Transverse colon (tissue), 4 donors: Measurements from ENCODE around the gene HPX. TPM values are rescaled to one million over a fixed set of nuclear protein-coding genes. Genes with fewer than 3 reads are reported as not detected.

Source experiments
- DNase-seq: peaks from one replicate; pipeline ENCODE4 v3.0.0-alpha.2; 2019
- H3K27ac ChIP-seq, 4 donors: fragments of 200-600 bp; sonication (generic); 2 replicates each; pipeline ENCODE4 v1.5.1; 2016 to 2018; ENCODE audit warnings: inconsistent platforms in 4 of 4
- H3K27me3 ChIP-seq: fragments of 200-600 bp; sonication (generic); 2 replicates; pipeline ENCODE4 v1.5.1; 2017; ENCODE audit warnings: inconsistent platforms
- H3K36me3 ChIP-seq, 4 donors: fragments of 200-600 bp; sonication (generic); 2 replicates each; pipeline ENCODE4 v1.5.1; 2017 to 2019; ENCODE audit warnings: inconsistent platforms in 4 of 4
- H3K4me1 ChIP-seq, 4 donors: fragments of 200-600 bp; sonication (generic); 2 replicates each; pipeline ENCODE4 v1.5.1; 2017 to 2020; ENCODE audit warnings: inconsistent platforms in 4 of 4
- H3K4me3 ChIP-seq, 4 donors: fragments of 200-600 bp; sonication (generic); 1 replicate in 1 of 4; 2 replicates in 3 of 4; pipeline versions ENCODE4 v1.5.1 to v1.6.1; 2017 to 2019; ENCODE audit warnings: inconsistent platforms in 4 of 4
- H3K9me3 ChIP-seq, 2 donors: fragments of 200-600 bp; sonication (generic); 2 replicates each; pipeline ENCODE4 v1.5.1; 2017 to 2019; ENCODE audit warnings: inconsistent platforms in 2 of 2
- CTCF ChIP-seq, 5 experiments: fragments of 200-600 bp in 3 of 5; fragments of 450-650 bp in 2 of 5; sonication (generic) in 3 of 5; IDR thresholded peaks; 1 replicate in 2 of 5; 2 replicates in 3 of 5; pipeline ENCODE4 v1.5.1; 2016 to 2017; ENCODE audit warnings: antibody characterized with exemption in 5 of 5, inconsistent platforms in 3 of 5, mild to moderate bottlenecking in 2 of 5, moderate library complexity in 1 of 5
- EP300 ChIP-seq: sonication (generic); formaldehyde crosslinking; IDR thresholded peaks from one replicate; pipeline ENCODE4 v1.6.1; 2017; ENCODE audit warnings: antibody characterized with exemption, low read depth
- POLR2A ChIP-seq: fragments of 450-650 bp; IDR thresholded peaks from one replicate; pipeline ENCODE4 v1.6.1; 2016; ENCODE audit warnings: antibody characterized with exemption, mild to moderate bottlenecking, moderate library complexity
- POLR2AphosphoS5 ChIP-seq, 3 donors: sonication (generic); formaldehyde crosslinking; IDR thresholded peaks; one replicate each; pipeline ENCODE4 v1.6.1; 2016; ENCODE audit warnings: antibody characterized with exemption in 3 of 3
- WGBS, 2 donors: methylation state at CpG; one replicate each; pipeline ENCODE4 v1.1.5; 2018; ENCODE audit warnings: low coverage in 1 of 2; 5-methylcytosine and 5-hydroxymethylcytosine counted together
- in situ Hi-C, 4 donors: fragments of 200-750 bp; cut with MboI; loops; one replicate each; pipeline versions ENCODE4 v1.15.0 to v1.15.1; 2017; ENCODE audit warnings: low sequenced_read_pairs in 3 of 4, low pct_ligation_motif_present in 1 of 4, low pct_unique_long_range_greater_than_20kb in 1 of 4
- intact Hi-C: fragments of 100-400 bp; cut with DNase I; formaldehyde crosslinking; loops from one replicate; pipeline ENCODE4 v1.15.1; 2023; ENCODE audit warnings: low total_unique reads
- total RNA-seq, 4 donors: library from RNA; depleted of rRNA; stranded (reverse); fragments of >200 nt; gene quantifications; one replicate each; pipeline ENCODE4 v1.1.0, GENCODE V29; 2016

Gene HPX
- total RNA-seq, 4 donors from 2014 or later: 1.8 to 4.6 TPM; not detected in 2

DNA sequence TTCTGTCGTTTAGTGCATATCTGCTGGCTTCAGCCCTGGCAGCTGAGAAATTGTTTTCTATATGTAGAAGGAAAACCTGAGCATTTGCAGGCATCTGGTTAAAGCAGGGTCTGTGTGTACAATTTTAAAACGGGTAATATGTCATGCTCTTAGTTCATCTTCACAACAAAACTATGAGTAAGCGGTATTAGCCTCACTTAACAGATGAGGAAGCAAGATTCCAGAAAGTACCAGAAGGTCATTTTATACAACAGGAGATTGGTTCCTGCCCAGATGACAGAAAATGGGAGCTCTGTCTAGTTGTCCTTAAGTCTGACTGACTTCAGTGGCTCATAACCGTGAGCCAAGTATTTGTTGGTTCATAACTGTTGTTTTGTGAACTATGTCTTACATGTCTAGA is 41.7 kb upstream of the HPX start:
- no peak for DNase-seq
- in situ Hi-C loops (loop anchor here in 1 of 4 donors (10.0 kb wide), 1 partner anchor 248 kb away; the partner anchor contains the start of genes CNGA4 and FHIP1B), intact Hi-C loops (no loop called here)
- 40 to 72% methylated on average over 2 to 4 of the region's 4 CpGs for WGBS, 2 donors
- H3K9me3 ChIP-seq: no peaks in the 10 kb centered on the region
- TF ChIP-seq CTCF (IDR thresholded peaks at IDR 0.05): no peak
- no peak for TF ChIP-seq POLR2A
- peak overlapping the region; percentile 91 to 96 (median 94) for H3K27ac ChIP-seq
- peak overlapping the region in 2 of 4 donors; percentile 64 to 68 for H3K4me3 ChIP-seq
- peaks cover 13 to 51% (median 36%) of the 10 kb centered on the region in 4 donors for H3K4me1 ChIP-seq
- no peaks in the 10 kb centered on the region for H3K27me3 ChIP-seq
- peaks cover 0 to 9% (median 0%) of the 10 kb centered on the region in 4 donors for H3K36me3 ChIP-seq

DNA sequence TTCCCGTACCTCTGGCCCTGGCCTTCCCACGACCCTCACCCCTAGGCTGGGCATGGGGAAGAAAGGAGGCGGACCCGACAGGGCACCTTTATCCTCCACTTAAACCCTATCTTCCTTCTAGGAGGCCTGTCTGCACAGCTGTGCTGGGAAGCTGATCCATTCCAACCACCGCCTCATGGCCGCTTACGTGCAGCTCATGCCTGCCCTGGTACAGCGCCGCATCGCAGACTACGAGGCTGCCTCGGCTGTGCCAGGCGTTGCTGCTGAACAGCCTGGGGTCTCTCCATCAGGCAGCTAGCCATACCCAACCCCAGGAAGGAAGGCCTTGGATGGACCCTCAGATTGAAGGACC is 41.1 kb upstream of the HPX start:
- Histone ChIP-seq H3K4me3 (peak overlapping the region; percentile 64 to 74 (median 66)), H3K36me3 (peaks cover 0 to 9% (median 0%) of the 10 kb centered on the region in 4 donors), H3K27me3 (no peaks in the 10 kb centered on the region), H3K27ac (peak overlapping the region; percentile 91 to 96 (median 94)), H3K4me1 (peaks cover 13 to 46% (median 33%) of the 10 kb centered on the region in 4 donors), H3K9me3 (no peaks in the 10 kb centered on the region)
- in situ Hi-C loops (loop anchor here in 1 of 4 donors (10.0 kb wide), 1 partner anchor 247 kb away; the partner anchor contains the start of genes CNGA4 and FHIP1B), intact Hi-C loops (no loop called here)
- TF ChIP-seq EP300 (no peak), POLR2AphosphoS5 (IDR thresholded peaks at IDR 0.05) (no peak), POLR2A (no peak), CTCF (IDR thresholded peaks at IDR 0.05) (no peak)
- 11% methylated on average over 13 of the region's 13 CpGs; no CpG with 5 or more reads in 1 of the 2 donors for WGBS, 2 donors
- no peak for DNase-seq

- in situ Hi-C loops: loop anchor here in 1 of 4 donors (10.0 kb wide), 1 partner anchor 246 kb away; the partner anchor contains the start of genes CNGA4 and FHIP1B
- peak; percentile 99 for DNase-seq
- intact Hi-C loops: no loop called here
- H3K4me1 ChIP-seq: peaks cover 13 to 40% (median 29%) of the 10 kb centered on the region in 4 donors
- TF ChIP-seq CTCF (IDR thresholded peaks at IDR 0.05): no peak
- TF ChIP-seq EP300: peak; percentile 49
- TF ChIP-seq POLR2A: peak; percentile 96
- peak; percentile 98 to 99 (median 99) for TF ChIP-seq POLR2AphosphoS5 (IDR thresholded peaks at IDR 0.05)
- H3K36me3 ChIP-seq: peaks cover 0 to 9% (median 0%) of the 10 kb centered on the region in 4 donors
- H3K4me3 ChIP-seq: peak within 1 kb of the TSS; percentile 64 to 88 (median 66)
- 1% methylated on average over 61 of the region's 66 CpGs; no CpG with 5 or more reads in 1 of the 2 donors for WGBS, 2 donors
- H3K27ac ChIP-seq: peak within 1 kb of the TSS; percentile 91 to 96 (median 94)
- H3K27me3 ChIP-seq: no peaks in the 10 kb centered on the region
- no peaks in the 10 kb centered on the region for H3K9me3 ChIP-seq
Observed at GRCh38 chr11:6481012-6481923, 40.5 kb upstream of the HPX start, which contains the start of the genes ARFIP2 and TIMM10B. TSS of gene ARFIP2 (minus strand) at chr11:6481331. CDS start at chr11:6480421, 910 bp downstream. TSS of gene TIMM10B (plus strand) at chr11:6481501. CDS start at chr11:6481517, 16 bp downstream.

- Histone ChIP-seq H3K4me3 (peak overlapping the region; percentile 64 to 88 (median 66)), H3K27me3 (no peaks in the 10 kb centered on the region), H3K27ac (peak overlapping the region; percentile 91 to 96 (median 94)), H3K36me3 (peaks cover 0 to 9% (median 0%) of the 10 kb centered on the region in 4 donors), H3K4me1 (peaks cover 13 to 42% (median 36%) of the 10 kb centered on the region in 4 donors), H3K9me3 (no peaks in the 10 kb centered on the region)
- intact Hi-C loops: no loop called here
- in situ Hi-C loops: loop anchor here in 1 of 4 donors (10.0 kb wide), 1 partner anchor 246 kb away; the partner anchor contains the start of genes CNGA4 and FHIP1B
- WGBS, 2 donors: 52 to 61% methylated on average over 6 to 9 of the region's 9 CpGs
- DNase-seq: no peak
- no peak for TF ChIP-seq POLR2AphosphoS5 (IDR thresholded peaks at IDR 0.05)
- no peak for TF ChIP-seq POLR2A
- no peak for TF ChIP-seq EP300
- no peak for TF ChIP-seq CTCF (IDR thresholded peaks at IDR 0.05)
Observed at GRCh38 chr11:6480299-6480914, 39.6 kb upstream of the HPX start.
